ENCODE data around the gene SORCS2.

SORCS2 gene

GRCh38 chr4:7367864-7368277 lies 175.5 kb downstream of the SORCS2 start (continued):
- TF ChIP-seq, protein P1, sequence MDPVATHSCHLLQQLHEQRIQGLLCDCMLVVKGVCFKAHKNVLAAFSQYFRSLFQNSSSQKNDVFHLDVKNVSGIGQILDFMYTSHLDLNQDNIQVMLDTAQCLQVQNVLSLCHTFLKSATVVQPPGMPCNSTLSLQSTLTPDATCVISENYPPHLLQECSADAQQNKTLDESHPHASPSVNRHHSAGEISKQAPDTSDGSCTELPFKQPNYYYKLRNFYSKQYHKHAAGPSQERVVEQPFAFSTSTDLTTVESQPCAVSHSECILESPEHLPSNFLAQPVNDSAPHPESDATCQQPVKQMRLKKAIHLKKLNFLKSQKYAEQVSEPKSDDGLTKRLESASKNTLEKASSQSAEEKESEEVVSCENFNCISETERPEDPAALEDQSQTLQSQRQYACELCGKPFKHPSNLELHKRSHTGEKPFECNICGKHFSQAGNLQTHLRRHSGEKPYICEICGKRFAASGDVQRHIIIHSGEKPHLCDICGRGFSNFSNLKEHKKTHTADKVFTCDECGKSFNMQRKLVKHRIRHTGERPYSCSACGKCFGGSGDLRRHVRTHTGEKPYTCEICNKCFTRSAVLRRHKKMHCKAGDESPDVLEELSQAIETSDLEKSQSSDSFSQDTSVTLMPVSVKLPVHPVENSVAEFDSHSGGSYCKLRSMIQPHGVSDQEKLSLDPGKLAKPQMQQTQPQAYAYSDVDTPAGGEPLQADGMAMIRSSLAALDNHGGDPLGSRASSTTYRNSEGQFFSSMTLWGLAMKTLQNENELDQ (tag by site-specific recombination; IDR thresholded peaks at IDR 0.05; ENCODE audit: low read depth): no peak
- no peak for TF ChIP-seq ZNF114 (tag by site-specific recombination; IDR thresholded peaks at IDR 0.05)
- TF ChIP-seq ZNF768 (tag by site-specific recombination; IDR thresholded peaks at IDR 0.05): no peak
- no peak for TF ChIP-seq ZNF335 (tag by site-specific recombination; conservative IDR thresholded peaks at IDR 0.05)
- no peak for TF ChIP-seq ZNF510 (tag by site-specific recombination; IDR thresholded peaks at IDR 0.05; ENCODE audit: insufficient replicate concordance)
- TF ChIP-seq, protein P2, sequence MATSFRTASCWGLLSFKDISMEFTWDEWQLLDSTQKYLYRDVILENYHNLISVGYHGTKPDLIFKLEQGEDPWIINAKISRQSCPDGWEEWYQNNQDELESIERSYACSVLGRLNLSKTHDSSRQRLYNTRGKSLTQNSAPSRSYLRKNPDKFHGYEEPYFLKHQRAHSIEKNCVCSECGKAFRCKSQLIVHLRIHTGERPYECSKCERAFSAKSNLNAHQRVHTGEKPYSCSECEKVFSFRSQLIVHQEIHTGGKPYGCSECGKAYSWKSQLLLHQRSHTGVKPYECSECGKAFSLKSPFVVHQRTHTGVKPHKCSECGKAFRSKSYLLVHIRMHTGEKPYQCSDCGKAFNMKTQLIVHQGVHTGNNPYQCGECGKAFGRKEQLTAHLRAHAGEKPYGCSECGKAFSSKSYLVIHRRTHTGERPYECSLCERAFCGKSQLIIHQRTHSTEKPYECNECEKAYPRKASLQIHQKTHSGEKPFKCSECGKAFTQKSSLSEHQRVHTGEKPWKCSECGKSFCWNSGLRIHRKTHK (tag by site-specific recombination; IDR thresholded peaks at IDR 0.05): no peak

- Histone ChIP-seq H3K9me3 (ENCODE audit: control insufficient read depth, insufficient read depth, low read depth, low read length) (no peaks in the 10 kb centered on the region), H3K36me3 (ENCODE audit: control insufficient read depth in 2 of 2, insufficient read depth in 1 of 2, low read length in 2 of 2) (no peaks in the 10 kb centered on the region), H3K4me3 (ENCODE audit: low read depth, low read length) (no peak overlapping the region), H3K27ac (ENCODE audit: extremely low read depth, low read depth, low read length) (no peak overlapping the region), H3K4me1 (ENCODE audit: control insufficient read depth, insufficient read depth, low read length) (no peaks in the 10 kb centered on the region)
- POLR2A ChIA-PET: no interaction called here
- TF ChIP-seq ZNF610 (tag by site-specific recombination; IDR thresholded peaks at IDR 0.05; ENCODE audit: borderline replicate concordance) (no peak), ZNF596 (tag by site-specific recombination; IDR thresholded peaks at IDR 0.05) (no peak), ZNF138 (tag by site-specific recombination; IDR thresholded peaks at IDR 0.05; ENCODE audit: borderline replicate concordance) (no peak), ZNF785 (tag by site-specific recombination; IDR thresholded peaks at IDR 0.05) (no peak), OSR2 (tag by site-specific recombination; IDR thresholded peaks at IDR 0.05) (no peak), ZNF16 (tag by site-specific recombination; IDR thresholded peaks at IDR 0.05; ENCODE audit: low read depth) (no peak), ZNF266 (tag by site-specific recombination; IDR thresholded peaks at IDR 0.05; ENCODE audit: low read depth) (no peak), ZNF692 (tag by site-specific recombination; IDR thresholded peaks at IDR 0.05) (no peak), ZNF548 (tag by site-specific recombination; IDR thresholded peaks at IDR 0.05) (no peak), YY2 (tag by site-specific recombination; IDR thresholded peaks at IDR 0.05) (no peak), SP2 (tag by site-specific recombination; IDR thresholded peaks at IDR 0.05) (no peak), ZNF248 (tag by site-specific recombination; IDR thresholded peaks at IDR 0.05) (no peak), YY1 (tag by site-specific recombination; IDR thresholded peaks at IDR 0.05) (no peak), ZBTB8A (tag by site-specific recombination; IDR thresholded peaks at IDR 0.05) (no peak)
- TF ChIP-seq, protein P3, sequence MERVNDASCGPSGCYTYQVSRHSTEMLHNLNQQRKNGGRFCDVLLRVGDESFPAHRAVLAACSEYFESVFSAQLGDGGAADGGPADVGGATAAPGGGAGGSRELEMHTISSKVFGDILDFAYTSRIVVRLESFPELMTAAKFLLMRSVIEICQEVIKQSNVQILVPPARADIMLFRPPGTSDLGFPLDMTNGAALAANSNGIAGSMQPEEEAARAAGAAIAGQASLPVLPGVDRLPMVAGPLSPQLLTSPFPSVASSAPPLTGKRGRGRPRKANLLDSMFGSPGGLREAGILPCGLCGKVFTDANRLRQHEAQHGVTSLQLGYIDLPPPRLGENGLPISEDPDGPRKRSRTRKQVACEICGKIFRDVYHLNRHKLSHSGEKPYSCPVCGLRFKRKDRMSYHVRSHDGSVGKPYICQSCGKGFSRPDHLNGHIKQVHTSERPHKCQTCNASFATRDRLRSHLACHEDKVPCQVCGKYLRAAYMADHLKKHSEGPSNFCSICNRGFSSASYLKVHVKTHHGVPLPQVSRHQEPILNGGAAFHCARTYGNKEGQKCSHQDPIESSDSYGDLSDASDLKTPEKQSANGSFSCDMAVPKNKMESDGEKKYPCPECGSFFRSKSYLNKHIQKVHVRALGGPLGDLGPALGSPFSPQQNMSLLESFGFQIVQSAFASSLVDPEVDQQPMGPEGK (tag by site-specific recombination; IDR thresholded peaks at IDR 0.05): no peak
- TF ChIP-seq, protein P4, sequence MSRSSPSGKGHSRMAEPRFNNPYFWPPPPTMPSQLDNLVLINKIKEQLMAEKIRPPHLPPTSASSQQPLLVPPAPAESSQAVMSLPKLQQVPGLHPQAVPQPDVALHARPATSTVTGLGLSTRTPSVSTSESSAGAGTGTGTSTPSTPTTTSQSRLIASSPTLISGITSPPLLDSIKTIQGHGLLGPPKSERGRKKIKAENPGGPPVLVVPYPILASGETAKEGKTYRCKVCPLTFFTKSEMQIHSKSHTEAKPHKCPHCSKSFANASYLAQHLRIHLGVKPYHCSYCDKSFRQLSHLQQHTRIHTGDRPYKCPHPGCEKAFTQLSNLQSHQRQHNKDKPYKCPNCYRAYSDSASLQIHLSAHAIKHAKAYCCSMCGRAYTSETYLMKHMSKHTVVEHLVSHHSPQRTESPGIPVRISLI (tag by site-specific recombination; IDR thresholded peaks at IDR 0.05): no peak
- CTCF ChIA-PET: interaction anchor here (1.2 to 1.9 kb wide), 2 partner anchors 33 to 174 kb away, joined by 5 read pairs; no protein-coding TSS in a partner anchor
These were observed 176.0 kb downstream of the SORCS2 start for GRCh38 chr4:7368296-7368695.

Data from HEK293 (cell line).